TTC549 (cell line): ENCODE results near the gene LBHD1.
A peak's percentile ranks its signal among the peaks of the same experiment; 100 is the strongest.
"Not testable (repeated sequence)": the region's sequence is repeated elsewhere in the genome, so short reads cannot be mapped to it uniquely, and the experiment has no call there.

Experiments used
- FAIRE-seq: peaks from 2 replicates; lab custom pipeline; 2012; peaks lifted over from hg19 to GRCh38; lab: Jason Lieb, UNC

LBHD1 gene

DNA sequence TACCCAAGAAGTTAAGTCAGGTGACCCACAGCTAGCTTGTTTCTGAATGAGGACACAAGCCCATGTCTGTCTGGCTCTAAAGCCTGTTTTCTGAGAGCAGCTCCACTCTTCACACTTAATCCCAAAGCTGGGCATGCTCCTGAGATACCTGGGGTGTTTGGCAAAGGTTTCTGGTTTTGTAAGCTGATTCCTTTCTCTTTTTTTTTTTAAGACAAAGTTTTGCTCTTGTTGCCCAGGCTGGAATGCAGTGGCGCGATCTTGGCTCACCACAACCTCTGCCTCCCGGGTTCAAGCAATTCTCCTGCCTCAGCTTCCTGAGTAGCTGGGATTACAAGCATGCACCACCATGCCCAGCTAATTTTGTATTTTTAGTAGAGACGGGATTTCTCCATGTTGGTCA lies 21.6 kb upstream of the LBHD1 start:
- not testable (repeated sequence) for FAIRE-seq

DNA sequence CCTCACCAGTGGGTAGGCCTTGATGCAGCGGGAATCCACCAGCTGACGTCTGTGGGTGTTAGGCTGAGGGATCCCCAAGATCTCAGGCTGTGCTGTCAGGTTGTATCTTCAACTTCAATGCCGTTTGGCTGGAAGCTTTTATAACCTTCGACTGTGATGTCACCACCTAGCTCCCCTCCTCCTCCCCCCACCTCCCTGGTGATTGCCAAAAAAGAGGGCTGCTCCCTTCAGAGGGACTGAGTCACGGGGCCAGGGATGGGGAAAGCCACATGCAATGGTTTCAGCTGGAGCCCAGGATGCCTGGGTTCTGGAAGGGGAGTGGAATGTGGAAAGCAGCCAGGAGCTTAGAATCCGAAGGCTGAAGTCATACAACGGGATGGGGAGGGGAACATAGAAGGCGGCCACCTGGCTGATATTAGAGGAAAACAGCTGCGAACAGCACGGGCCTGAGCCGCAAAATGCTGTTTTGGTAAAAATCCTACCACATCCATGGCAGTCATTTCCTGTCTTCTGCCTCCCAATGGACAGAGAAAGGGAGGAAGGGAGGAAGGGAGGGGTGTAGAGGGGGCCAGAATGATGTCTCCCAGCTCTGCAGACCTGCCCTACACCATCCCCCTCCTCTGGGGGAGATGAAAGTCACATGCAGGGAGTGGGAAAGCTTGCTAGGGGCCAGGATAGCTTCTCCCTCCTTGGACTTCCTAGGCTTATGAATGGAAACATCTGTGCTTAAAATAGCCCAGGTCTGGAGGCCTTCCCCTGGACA lies 17.5 kb upstream of the LBHD1 start, which contains the start of gene LRRN4CL:
LRRN4CL (minus strand) TSS at position 110 of the 763 bp plus-strand sequence. CDS start 1,022 bp downstream, outside the sequence.
- no peak for FAIRE-seq

DNA sequence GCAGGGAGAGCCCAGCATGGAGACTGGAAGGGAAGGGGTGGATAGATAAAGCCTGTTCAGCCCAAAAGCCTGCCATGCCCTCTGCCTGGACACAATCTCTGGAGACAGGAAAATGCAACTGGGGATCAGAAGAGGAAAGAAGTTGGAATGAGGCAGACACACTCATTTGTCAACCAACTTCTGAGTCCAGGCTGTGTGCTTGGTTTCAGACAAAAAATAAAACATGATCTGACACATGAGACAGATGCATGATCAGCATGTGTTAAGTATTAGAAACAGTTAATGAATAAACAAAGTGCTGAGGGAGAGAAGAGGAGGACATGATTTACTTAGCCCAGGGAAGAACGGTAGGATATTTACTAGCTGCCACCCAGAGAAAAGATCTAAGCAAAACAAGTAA lies 16.4 kb upstream of the LBHD1 start:
- FAIRE-seq: no peak

DNA sequence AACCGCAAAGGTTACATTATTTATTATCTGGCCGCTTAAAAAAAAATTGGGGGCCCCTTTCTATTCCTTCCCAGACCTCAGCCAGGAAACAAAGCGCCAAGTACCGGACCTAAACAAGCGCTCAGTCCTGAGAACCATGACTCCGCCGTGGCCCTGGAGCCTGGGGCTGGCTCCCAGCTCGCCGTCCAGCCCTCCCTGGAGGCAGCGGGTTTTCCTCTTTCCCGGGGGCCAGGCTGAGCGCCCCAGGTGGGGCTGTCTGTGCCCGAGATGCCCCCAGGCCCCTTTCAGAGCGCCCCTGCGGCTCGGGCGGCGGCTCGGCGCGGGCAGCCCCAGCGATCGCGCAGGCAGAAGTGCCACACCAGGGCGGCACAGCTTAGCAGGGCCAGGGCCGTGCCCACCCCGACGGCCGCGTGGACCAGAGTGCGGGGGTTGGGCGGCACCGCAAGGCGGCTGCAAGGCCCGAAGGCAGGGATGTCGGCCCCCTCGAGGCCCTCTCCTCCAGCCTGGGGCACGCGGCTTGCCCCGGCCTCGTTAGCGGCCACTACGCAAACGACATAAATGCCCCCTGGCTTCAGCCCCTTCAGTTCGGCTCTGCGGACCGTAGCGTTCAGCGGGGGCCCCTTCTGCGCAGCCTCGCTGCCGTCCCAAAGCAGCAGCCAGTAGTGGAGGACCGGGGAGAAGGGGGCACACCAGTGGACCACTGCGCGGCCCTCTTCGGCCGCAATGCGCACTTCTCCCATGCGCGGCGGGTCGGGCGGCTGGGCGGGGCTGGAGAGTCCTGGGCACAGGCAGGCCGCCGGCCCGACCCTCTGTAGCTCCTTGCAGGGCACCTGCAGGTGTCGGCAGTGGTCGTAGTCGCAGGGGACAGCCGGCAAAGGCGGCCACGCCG lies 15.7 kb upstream of the LBHD1 start:
- no peak for FAIRE-seq

DNA sequence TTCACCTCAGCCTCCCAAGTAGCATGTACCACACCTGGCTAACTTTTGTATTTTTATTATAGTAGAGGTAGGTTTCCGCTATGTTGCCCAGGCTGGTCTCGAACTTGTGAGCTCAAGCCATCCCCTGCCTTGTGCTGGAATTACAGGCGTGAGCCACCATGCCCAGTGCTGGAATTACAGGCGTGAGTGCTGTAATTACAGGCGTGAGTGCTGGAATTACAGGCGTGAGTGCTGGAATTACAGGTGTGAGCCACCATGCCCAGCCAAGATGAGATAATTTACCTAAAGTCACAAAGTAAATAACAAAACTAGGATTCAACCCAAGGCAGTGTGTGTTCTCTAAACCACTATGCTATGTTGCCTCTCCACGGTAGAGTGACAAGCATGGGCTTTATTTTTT lies 10.5 kb upstream of the LBHD1 start:
- FAIRE-seq: no peak

DNA sequence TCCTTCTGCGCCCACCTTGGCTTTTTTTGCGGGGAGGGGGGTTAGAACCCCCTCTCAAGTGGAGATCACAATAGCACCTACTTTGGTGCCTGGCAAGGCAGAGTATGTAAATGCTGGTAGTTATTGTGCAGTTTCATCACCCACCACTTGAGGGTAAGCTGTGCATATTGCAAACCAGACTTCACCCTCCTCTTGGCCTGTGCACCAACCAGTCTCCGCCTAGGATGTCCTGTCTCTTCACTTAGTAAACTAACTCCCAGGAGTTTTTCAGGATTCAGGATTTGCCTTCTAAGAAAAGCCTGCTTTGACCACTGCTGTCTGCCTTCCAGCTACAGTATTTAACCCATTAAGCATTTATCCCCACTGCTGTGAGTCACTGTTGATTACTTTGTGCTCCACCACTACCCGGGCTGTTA lies 8.8 kb upstream of the LBHD1 start:
- peak; percentile 22 for FAIRE-seq

DNA sequence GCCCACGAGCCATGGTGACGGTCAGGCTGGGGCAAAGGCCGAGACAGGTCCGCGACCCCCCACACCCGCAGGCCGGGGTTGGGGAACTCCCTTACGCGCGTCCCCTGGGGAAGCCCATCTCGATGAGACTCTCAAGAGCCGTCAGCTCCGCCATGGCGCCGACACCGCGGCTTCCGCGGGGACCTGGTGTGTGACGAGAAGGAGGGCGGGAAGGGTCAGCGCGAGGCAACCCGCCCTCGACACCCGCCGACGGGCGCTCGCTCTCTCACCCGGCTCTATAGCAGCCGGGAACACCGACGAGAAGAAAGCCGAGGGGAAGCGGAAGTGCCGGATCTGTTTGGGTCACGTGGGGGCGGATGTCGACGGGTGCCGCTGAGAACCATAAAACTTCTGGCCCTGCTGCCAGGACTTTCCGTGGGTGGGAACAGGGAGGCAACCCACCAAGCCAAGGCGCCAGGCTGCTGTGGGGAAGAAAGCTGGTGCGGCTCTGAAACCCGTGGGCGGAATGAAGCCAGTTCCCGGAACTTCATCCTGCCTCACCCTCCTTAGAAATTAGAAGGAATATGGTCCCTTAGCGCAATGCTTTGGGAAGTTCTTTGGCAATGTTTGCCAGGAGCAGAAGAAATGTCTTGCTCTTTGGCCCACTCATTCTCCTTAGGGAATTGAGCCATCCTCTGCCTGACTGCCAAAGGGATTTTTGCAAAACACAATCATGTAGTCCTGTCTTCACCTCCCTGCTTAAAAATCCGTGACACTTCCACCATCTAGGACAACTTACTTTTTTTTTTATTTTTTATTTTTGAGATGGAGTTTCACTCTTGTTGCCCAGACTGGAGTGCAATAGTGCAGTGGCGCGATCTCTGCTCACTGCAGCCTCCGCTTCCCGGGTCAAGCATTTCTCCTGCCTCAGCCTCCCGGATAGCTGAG lies 7.0 kb upstream of the LBHD1 start, which contains the start of gene UBXN1:
UBXN1 (minus strand) TSS at position 304 of the 927 bp plus-strand sequence; CDS start at position 154, 150 bp downstream.
- no peak for FAIRE-seq

DNA sequence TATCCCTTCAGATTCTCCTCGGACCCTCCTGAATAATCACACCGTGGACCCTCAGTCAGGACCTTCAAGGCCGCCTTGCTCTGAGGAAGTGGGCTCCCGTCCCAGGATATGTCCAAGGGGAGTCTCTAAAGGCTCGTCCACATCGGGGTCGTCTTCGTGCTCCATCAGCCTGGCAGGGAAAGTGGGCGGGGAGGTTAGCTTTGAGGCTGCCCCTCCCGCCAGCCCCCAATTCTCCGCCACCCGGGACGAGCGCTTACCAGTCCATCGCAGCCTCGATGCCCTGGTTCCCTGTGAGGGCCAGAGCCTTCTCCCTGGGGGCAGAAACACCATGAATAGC lies 6.3 kb upstream of the LBHD1 start:
- FAIRE-seq: no peak

DNA sequence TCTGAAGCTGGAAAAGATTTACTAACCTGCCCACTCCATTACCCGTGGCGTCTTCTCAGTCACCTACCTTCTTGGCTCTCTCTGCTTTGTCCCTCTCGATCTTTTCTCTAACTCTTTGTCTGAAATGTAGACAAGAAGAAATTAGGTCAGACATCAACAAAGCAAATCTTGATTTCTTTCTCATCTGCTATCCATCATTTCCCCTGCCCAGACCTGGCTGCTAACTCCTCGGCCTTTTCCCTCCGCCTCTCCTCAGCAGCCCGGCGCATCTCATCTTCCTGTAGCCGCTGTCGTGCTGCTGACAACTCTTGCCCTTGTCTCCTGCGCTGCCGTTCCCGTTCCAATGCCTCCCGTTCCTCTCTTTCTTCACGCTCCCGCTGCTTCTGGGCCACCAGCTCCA lies 5.6 kb upstream of the LBHD1 start:
- FAIRE-seq: no peak

DNA sequence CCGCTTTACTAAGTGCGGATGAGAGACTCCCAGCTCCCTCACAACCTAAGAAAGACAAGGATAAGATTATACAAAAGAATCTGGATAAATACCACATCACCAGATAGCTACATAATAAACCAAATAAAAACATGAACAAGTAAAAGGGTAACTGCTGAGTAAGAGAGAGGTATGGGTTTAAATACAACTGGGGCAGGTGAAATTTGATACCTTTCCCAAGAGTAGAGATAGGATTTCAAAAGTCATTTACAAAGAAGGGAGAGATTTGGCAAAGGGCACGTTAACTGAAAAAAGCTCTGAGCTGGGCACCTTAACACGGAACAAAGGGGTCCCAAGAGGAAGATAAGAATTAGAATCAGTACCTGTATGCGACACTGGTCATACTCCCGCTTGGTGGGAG lies 5.1 kb upstream of the LBHD1 start:
- FAIRE-seq: no peak

DNA sequence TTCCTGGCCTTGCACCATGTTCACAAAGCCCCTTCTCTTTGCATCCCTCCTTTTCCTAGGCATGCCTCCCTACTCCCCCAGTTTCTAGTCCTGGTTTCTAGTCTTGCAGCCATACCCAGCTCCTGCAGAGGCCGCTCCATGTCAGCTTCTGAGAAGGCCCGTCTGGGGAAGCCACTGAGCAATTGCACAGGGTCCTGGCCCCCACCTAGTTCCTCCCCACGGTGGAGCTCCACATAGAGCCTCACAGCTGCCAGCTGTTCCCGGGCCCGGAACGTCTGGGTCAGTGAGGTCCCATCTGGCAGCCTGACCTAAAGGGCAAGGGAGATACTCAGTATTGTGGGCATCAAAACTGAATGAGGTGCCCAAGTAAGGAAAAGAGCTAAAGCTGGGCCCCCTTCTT lies 4.6 kb upstream of the LBHD1 start:
- no peak for FAIRE-seq

DNA sequence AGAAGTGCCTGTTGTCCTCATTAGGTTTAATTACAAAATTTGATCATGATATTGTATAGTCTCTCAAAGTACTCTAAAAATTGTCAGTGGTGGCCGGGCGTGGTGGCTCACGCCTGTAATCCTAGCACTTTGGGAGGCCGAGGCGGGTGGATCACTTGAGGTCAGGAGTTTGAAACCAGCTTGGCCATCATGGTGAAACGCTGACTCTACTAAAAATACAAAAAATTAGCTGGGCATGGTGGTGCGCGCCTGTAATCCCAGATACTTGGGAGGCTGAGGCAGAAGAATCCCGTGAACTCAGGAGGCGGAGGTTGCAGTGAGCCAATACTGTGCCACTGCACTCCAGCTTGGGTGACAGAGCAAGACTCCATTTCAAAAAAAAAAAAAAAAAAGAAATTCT lies 3.3 kb upstream of the LBHD1 start:
- not testable (repeated sequence) for FAIRE-seq

DNA sequence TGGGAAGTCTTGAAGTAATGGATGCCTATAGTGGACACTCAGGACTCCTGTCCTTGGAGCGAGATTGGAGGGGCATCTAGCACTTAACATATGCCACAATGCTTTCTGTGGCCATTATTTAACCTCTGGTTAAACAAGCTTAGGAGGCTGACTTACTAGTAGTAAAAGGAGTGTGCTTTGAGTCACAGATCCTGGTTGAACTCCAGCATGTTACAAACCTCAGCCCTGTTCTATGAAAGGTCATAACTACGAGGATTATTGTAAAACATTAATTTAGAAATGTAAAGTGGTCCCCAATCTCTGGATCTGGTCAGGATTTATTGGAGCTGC lies 1.1 kb upstream of the LBHD1 start:
- no peak for FAIRE-seq

DNA sequence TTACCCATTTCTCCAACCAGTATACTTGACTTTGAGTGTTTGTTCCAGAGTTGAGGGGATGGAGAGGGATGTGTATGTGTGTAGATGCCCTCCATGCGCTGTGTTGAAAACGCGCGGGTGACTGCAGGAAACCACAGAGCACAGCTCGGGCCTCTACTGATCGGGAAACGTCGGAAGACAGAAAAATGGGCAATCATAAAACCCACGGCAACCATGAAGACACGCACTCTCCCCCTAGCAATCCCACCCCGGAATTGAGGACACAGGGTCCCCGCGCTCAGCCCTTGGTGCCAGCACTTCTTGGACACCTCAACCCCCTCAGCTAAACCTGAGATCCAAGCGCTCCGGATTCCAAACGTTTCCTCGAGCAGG lies 845 bp downstream of the LBHD1 start:
- FAIRE-seq: no peak

DNA sequence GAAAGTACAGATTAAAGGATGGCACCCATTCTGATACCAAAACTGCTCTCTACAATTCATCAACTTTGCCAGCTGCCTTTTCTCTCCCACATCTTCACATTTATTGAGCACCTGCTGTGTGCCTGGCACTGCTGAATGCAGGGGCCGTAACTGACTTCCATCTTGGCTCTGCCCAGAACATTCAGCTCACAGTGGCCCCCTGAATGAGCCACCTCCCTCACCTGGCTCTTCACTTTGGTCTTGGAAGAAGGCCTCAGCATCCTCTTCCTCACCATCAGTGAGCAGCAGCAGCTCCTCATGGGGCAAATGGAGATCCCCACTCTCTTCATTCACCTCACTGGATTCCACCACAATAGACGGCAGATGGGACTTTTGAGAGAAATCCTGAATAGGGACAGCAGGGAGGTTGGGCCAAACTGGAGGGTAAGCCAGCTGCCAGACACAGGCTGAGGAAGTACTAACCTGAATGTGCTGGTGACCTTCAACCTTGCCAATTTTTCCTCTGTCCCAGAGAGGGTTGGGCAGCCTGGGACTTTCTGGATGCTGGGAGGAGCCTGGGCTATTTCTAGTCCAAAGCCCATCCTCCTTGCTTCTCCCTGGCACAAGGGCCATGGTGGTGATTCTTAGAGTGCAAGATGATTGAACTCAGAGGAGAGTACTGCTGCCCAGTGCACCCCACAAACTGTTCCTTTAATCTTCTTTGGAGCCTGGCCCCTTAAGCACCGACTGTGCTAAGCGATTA lies 2.5 kb downstream of the LBHD1 start:
- no peak for FAIRE-seq

DNA sequence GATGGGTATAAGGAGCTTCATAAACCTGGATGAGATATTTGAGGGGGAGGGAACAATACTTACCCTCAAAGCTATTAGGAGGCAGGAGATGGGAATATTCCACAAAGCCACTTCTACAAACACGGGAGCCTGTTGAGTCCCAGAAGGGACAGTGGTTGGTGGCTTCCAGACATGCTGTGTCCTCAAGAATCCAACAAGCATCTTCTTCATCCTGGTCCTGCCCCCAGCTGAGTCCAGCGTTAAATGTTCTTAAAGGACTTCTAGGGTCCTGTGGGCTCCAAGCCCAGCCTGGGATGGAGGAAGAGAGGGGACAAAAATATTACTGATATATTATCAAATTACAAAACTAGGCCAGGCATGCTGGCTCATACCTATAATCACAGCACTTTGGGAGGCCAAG lies 4.6 kb downstream of the LBHD1 start:
- no peak for FAIRE-seq

DNA sequence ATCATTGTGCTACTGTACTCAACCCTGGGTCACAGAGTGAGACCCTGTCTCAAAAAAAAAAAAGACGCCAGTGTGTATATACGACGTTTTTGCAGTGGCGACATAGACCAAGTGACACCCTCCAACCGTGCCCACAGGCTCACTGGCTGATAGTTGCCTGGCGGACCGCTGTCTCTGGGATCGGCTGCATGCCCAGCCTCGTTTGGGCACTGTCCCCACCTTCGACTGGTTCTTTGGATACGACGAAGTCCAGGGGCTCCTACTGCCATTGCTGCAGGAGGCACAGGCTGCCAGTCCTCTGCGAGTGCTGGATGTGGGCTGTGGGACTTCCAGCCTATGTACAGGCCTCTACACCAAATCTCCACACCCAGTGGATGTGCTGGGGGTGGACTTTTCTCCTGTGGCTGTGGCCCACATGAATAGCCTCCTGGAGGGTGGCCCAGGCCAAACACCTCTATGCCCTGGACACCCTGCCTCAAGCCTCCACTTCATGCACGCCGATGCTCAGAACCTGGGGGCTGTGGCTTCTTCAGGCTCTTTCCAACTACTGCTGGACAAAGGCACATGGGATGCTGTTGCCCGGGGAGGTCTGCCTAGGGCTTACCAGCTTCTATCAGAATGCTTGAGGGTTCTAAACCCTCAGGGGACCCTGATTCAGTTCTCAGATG lies 5.7 kb downstream of the LBHD1 start:
- no peak for FAIRE-seq

DNA sequence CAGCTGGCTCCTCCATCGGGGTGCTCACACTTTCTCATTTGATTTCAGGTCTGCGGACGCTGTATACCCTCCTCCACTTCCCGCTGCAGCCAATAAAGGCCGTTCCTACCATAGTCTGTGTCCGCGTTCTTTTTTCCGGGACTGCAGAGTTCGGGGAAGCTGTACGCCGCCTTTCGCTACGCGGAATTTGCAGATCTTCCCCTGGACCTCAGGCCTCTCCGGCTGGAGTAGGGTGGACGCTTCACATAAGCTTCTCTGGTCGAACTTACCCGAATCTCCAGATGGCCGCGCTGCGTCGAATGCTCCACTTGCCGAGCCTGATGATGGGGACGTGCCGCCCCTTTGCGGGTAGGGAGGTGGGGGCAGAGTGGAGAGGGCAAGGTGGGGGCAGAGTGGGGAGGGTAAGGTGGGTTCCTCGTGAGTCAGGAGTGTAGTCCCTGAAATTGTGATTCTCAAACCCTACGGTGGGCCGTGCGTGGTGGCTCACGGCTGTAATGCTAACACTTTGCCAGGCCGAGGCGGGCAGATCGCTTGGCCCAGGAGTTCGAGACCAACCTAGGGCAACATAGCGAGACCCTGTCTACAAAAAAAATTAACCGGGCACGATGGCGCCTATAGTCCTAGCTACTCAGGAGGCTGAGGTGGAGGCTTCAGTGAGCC lies 6.3 kb downstream of the LBHD1 start:
- no peak for FAIRE-seq

DNA sequence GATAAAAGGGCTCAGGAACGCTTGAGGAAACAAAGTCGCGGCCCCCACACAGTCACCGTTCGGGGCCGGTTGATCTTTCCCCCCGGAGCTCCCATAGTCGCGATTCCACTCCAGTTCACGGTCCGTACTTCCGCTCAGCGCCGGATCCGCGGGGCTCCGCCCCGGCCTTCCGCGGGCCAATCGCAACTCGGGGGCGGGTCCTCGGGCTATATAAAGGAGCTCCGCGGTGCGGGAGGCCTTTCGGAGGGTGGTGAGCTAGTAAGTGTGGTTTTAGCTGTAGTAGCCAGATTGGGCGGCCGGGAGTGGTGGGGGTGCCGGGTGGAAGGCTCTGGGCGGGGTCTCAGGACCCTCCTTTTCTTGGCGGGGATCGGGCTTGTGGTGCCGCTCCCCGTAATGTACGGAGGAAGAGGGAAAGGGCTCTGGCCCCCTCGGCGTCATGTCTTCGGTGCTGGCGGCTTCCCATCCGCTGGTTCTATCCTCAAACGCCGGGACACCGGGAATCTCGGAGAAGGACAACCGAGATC lies 6.9 kb downstream of the LBHD1 start, which contains the start of the genes C11orf98 and CSKMT:
C11orf98 (minus strand) TSS at position 136 of the 524 bp plus-strand sequence; CDS start at position 95, 41 bp downstream.
CSKMT (plus strand) TSS at position 238 of the 524 bp plus-strand sequence. CDS start 568 bp downstream, outside the sequence.
- no peak for FAIRE-seq
